Fibroblast of peridontal ligament (primary cell): ENCODE measurements around the gene KCNMB2.
A peak's percentile ranks its signal among the peaks of the same experiment; 100 is the strongest.
"Not testable (repeated sequence)": the region's sequence is repeated elsewhere in the genome, so short reads cannot be mapped to it uniquely, and the experiment has no call there.

Experiments
- DNase-seq: peaks from one replicate; pipeline ENCODE4 v3.0.0-alpha.2; 2010; ENCODE audit errors: extremely low read depth

The KCNMB2 gene

DNA sequence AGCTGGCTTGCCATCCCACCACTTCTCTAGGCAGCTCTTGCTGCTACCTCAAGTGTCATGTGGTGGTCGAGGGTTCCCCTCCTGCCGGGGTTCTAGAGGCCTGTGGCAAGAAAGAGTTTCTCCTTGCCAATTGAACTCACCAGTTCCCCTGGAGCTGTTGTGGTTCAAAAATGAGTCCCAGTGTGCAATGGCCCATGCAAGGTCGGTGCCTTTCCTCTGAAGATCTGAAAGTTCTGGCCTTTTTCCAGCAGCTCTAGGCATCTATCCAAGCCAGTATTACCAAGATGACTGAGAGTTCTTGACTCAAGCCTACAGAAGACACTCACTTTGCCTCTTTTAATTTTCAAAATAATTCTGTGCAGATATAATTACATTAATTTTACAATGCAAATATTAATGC is 163.6 kb downstream of the KCNMB2 start:
- DNase-seq = peak; percentile 77

DNA sequence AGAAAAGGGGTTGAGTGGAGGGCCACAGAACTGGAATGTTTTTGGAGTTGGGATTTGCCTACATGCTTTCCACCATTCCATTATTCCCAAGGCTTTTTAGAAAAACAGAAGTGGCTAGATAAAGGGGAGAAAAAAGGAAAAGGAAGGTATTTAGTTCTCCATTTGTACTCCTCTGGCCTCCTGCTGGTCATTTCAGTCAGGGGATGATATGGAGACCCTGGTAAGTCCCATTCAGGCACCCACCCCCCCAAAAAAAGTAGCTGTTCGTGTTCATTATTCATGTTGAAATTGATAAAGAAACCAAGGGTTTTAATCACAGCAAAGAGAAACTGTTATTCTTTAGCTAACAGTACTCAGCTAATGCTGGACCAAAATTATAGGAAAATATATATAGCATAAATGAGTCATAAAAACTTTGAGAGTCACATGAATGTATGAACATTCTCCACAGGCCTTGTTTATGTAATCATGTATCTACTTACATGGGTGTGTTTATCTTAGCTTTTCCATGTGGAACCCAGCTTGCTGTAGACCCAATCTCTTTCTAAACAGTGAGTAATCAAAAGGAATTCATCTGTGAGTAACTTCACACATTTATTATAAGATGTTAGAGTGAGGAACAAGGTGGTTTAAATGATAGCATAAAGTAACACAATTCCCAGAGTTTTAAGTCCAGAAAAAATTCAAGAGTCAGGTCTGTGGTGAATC is 167.2 kb downstream of the KCNMB2 start:
- DNase-seq = peak; percentile 93

DNA sequence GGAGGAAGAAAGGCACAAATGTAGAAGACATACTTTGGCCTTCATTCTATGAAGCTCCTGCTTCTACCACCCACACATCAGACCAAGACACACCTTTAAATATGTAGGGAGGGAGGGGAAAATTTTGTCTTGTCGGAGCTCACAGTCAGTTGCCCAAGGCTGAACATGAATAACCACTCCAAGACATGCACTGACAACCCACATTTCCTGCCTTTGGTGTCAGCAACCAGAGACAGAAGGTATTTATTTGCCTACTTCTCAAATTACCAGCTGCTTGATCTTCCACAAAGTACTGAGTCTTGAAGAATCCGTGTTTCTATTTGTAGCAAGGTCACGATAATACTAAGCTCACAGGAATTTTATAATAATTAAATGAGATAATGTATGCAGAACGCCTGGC is 169.7 kb downstream of the KCNMB2 start:
- peak; percentile 25 for DNase-seq

DNA sequence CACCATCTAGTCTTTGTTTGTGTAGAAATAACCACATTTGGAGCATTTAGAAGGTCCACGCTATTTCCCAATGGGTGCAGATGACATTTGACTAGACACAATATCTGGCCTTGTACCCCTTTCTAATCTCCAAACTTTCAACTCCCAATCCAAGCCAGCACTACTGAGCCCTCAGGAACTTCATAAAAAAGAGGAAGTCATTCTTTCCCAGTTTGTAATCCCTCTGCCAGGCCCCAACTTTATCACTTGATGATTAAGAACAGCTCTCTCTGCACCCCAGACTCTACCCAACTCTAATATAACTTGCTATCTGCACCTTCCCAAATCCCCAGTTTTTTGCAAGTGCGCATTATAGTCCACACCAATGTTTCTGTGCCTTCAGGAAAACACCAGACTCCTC is 170.2 kb downstream of the KCNMB2 start:
- no peak for DNase-seq

DNA sequence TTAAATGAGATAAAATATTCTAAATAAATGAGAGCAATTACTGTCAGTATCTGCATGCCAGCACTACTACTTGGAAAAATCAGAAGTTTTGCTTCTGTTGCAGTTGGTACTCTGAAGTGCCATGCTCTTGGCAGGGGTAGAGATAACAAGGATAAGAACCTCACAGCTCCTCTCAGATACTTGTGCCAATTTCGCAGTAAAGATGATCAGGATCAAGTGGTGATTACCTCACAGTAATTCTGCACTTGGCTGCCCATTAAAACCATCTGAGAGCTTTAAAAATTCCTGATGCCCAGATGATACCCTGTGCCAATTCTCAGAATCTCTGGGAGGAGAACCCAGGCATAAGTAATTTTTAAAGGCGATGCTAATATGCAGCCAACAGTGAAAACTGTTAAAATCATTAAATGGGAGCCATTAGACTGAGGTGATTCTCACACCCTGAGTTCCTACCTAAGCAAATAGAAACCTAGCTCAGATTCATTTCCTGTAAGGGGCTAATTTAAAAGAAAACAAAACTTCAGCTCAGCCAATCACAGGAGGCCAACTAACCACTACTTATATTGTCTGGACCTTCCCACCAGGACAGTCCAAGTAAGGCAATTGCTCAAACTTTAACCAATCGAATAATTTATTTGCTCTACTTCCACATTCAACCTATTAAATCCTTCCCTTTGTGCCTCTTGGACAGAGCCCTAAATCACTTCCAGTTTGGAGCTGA is 171.2 kb downstream of the KCNMB2 start:
- peak; percentile 55 for DNase-seq

DNA sequence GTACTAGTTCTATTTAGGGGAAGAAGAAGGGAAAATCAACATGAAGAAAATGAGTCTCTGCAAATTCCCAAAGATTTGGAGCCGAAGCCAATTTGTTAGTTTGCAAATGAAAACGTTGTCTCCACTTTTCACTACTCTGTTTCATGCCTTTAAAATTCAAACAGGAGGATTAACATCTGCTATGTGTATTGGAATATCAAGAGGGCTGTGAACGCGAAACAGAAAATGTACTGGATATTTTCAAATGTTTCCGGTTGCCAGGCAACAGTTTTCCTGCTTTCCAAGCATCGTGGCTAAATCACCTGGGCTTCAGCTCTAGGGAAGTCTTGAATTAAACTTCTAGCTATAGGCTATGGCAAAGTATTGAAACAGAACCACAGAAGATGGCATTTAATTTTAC is 172.8 kb downstream of the KCNMB2 start:
- DNase-seq = peak; percentile 26

DNA sequence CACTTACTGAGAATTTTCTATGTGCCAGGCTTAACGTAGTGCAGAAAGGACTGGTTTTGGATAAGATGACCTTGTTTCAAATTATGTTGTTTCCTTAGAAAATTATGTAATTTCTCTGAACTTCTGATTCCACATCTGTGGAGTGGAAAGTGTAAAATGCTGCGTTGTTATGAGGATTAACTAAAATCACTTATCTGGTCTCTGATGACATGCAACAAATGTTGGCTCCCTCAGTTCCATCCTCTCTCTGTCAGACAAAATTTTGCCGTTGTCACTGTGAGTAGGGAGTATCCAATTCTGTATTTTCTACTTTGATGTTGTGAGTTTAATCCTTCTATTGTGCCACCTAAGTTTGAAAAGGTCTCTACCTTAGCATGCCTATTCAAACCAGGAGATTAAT is 175.5 kb downstream of the KCNMB2 start:
- DNase-seq = no peak

DNA sequence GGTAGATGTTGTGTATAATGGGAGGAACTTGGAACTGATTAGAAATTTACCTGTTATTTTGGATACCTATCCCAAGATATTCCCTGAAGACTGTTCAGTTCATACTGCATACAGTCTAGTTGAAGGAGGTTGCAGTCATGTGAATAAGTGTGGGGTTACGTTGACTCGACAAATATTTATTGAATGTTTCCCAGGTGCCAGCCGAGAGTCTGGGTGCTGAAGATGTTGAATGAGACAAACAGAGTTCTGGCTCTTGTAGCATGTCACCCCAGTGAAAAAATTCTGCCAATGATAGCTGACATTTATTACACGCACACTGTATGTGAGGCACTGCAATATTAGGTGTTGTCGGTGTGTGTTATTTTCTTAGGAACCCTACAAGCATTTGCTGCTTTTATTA is 176.0 kb downstream of the KCNMB2 start:
- no peak for DNase-seq

DNA sequence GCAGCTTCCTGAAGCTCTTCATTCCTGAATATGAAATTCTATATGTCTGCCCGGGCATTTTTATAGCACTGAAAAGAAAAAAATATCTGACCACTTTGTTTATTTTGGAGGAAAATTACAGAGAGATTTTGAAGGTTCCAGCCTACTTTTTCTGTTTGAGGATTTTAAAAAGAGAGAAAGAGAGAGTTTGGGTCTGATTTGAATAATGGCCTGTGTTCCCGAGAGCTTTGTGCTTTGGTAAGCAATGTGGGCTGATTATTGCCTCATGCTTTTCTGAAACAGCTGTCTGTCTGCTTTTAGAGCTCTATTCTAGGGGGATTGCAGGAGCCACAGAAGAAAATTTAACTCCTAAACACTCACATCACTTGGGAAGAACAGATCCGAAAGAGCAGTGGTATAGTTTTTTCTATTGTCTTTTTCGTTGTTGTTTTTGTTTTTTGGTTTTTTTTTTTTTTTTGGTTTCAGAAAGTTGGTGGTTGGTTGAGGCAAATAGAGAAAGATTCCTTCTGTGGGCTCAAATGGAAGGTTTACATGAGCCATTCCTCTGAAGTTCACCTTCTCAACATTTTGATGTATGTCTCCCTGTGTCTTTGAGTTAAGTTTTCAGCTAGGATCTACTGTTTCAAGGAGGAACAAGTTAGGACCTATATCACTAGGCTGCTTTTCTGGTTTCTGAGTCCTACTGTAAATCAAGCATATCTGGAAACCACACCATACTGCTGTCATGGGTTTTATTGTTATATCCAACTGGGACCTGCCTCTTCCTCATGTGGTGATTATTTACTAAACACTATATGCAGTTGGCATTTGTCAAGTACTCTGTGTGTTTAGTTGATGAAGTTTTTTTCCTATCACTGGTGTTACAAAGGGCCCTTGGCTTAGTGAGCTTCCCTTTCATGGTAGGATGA is 178.9 kb downstream of the KCNMB2 start:
- DNase-seq = peak; percentile 80

DNA sequence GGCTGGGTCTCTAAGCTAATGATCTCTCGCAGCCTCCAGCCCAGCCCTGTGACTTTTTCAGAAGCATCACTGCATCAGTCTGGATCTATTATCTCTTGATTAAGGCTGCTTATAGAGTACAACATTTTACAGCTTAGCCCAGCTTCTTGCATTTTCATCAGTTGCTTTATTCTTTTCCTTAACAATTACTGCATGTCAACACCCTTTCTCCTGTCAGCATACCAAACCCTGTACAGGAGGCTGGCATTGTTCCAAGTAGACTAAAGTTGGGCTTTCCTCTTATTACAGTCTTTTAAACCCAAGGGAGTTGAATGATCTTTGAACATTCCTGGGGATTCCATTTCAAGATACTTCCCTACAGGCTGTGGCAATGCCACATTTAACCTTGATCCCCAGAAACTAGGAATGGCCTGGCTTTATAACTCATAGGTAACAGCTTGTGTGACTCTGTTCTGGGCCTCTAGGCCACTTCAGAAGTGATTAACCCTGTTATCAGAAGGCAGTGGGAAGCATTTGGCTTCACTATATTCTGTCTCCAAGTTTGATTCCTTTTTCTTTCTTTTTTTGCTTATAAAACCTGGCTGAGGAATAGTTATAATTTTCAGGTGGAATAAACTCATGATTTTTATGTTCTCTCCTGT is 182.9 kb downstream of the KCNMB2 start:
- peak; percentile 38 for DNase-seq

DNA sequence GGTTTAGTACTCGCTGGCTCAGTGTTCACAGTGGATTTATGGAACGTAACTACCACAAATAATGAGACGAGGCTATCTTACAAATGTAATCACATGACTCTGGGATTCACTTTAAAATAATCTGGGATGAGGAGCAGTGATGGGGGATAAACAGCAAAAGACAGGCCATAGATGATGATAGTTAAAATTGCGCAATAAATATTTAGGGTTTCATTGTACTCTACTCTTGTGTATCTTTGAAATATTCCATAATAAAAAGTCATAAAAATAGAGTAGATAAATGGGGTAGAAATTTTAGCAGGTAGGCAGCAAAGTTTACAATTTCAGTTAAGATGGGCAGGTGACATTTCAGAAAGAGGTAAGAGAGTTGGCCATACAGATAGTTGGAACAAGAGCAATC is 196.6 kb downstream of the KCNMB2 start:
- DNase-seq = no peak

DNA sequence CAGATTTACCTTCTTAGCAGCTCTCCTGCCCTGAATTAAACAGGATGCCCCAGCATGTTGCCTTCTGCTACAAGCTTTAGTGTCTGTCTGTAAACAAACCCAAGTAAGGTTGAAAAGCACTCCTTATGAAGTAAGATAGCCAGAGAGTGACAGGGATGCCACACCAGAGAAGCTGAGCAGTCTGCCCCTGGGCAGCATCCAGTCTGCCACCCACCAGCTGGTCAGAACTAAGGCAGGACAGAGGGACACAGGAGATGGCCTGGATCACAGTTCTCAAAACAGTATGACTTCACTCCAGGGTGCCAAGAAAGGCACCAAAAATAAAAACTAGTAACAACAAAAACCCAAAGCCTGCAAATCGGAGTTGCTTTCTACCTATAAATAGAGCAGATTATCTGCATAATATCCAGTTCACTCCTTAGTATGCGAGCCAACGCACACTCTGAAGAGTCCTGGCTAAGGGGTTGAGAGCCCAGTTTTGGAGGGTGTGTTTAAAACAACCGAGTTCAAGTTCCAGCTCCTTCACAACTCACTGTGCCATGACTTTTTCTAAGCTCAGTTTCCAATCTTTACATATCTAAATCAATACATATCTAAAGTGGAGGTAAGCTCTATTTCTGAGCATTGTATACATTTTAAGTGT is 198.9 kb downstream of the KCNMB2 start:
- no peak for DNase-seq

DNA sequence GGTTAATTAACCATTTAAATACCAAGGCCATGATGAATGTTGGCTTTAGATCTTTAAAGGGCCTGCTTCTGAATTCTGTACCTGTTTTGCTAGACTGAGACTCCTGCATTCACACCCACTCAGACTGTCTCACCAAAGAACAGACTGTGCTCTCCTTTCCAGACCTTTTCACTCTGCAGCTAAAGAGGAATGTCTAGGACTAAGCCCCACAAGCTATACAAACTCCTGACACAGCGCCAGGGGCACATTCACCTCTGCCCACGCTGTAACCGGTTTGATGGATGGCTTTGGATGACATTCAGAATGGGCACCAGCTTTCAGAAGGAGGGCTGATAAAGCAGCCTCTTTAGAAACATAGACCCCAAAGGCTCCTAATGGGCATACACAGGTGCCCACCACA is 200.1 kb downstream of the KCNMB2 start:
- DNase-seq = no peak

DNA sequence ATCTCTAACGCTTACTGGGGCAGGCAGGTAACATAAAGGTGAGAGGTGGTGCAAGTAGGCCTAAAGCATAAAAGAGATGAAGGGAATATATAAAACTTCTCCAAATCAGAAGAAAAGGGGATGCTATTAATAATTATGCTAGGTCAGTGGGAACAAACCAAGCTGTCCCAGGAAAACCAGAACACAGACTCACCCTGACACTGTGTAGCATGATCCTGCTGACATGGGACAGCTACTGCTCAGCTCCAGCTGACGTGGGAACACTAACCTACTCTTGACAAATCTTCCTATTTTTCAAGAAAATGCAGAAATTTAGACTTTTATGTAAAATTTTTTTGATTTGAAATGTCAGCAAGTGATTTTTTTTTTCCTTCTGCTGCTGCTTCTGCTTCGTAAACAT is 203.5 kb downstream of the KCNMB2 start:
- DNase-seq = no peak

DNA sequence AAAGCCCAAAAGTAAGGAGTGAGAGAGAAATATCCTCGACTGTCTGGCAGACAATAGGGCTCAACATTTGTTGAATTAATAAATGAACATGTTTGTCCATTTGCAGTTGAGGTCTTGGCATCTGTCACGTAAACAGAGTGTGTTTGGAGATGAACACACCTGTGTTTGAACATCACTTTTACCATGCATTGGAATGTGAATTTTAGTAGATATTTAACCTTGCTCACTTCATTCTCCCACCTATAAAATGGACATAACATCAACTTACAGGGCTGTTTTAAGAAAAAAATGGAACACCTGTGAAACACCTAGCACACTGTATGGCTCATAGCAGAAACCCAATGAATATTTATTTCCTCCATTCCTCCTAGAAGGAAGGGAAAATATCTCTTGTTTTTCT is 204.8 kb downstream of the KCNMB2 start:
- DNase-seq = no peak

DNA sequence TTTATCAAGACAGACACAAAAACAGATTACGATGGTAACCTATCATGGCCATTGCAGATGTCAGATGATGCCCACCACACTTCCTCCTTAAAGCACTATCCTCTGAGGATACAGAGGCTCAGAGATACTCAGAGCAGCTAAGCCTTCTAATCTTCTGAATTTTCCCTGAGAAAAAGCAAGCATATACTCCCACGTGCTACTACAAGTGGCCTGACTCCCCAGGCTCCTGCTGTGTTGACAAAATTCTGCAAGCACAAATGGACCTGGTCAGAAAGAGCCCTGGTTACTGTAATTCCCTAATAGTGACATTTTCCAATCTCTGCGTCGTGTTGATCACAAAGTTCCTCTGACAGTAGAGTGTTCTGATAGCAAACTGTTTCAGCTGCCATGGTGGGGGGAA is 207.1 kb downstream of the KCNMB2 start:
- DNase-seq = no peak

DNA sequence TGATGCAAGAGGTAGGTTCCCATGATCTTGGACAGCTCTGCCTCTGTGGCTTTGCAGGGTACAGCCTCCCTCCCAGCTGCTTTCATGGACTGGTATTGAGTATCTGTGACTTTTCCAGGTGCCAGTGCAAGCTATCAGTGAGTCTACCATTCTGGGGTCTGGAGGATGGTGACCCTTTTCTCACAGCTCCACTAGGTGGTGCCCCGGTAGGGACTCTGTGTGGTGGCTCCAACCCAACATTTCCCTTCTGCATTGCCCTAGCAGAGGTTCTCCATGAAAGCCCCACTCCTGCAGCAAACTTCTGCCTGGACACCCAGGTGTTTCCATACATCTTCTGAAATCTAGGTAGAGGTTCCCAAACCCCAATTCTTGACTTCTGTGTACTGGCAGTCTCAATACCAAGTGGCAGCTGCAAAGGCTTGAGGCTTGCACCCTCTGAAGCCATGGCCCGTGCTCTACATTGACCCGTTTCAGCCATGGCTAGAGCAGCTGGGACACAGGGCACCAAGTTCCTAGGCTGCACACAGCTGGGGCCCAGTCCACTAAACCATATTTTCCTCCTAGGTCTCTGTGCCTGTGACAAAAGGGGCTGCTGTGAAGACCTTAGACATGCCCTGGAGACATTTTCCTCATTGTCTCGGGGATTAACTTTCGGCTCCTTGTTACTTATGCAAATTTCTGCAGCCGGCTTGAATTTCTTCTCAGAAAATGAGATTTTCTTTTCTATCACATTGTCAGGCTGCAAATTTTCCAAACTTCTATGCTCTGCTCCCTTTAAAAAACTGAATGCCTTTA is 209.8 kb downstream of the KCNMB2 start:
- not testable (repeated sequence) for DNase-seq

DNA sequence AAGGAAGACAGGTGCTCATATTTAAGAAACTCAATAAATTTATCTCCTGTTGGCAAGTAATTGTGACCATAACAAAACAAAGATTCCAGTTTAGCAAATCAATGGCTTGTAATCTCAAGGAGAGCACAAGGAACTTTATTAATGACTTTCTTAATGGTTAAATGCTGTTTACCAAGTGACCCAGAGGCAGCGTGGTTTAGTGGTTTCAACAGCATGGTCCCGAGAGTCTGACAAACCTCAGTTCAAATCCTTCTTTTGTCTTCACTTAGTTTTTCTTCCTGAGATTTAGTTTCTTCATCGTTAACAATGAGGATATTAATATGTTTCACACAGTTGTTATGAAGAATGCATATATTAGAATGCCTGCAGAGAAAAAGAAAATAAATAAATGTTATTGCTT is 212.6 kb downstream of the KCNMB2 start:
- DNase-seq = no peak

DNA sequence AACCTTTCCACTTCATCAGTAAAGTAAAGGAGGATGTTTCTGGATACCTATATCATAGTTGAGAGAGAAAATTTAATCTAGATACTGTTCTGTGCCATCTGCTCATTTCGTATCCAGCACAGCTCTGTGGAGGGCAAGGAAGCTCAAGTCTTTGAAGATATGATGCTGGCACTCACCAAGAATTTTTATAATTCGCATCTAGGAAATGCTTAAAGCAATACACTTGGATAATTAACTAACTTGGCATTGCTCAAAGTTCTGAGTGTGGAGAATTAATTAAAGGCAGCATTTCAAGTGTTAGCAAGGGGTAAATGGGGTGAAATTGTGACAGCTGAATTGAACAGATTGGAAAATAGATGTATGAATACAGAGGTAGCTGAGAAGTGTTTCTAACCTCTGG is 213.2 kb downstream of the KCNMB2 start:
- no peak for DNase-seq

DNA sequence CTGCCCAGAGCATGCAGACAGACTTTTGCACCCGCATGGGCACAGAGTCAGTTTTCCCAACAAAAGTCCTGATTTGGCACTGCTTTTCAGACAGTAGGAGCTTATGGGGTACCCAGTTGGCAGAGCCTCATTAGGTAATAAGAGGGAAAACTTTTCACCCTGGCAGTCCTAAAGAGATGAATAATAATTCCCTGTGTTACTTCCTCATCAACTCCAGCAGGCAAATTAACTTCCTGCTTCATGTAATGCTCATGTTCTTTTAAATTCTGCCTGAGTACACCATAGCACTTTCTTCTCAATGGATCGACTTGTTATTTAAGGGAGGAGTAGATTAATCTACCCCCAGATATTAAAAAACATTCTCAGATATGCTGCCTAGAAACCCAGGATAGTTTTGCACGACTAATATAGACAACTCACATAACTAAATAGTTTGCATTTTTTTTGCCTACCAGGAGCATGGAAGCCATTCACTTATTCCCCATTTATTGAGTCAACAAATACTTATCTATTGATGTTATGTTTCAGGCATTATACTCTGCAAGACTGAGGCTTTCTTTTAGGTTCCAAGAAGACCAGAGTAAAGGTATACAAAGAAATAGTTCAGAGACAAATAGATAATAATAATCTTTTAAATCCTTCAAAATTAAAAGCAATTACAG is 214.5 kb downstream of the KCNMB2 start:
- DNase-seq = no peak
